Glomerular endothelial cell (primary cell): ENCODE data around the gene SMG6. TPM values are rescaled to one million over a fixed set of nuclear protein-coding genes. Genes with fewer than 3 reads are reported as not detected.

Experiments used
- DNase-seq: peaks from one replicate; pipeline ENCODE4 v3.0.0-alpha.2; 2011; ENCODE audit warnings: low read depth, low spot score; ENCODE audit errors: extremely low read depth
- total RNA-seq: library from RNA; depleted of rRNA; stranded (reverse); fragments of >200 nt; gene quantifications from 2 replicates; pipeline ENCODE4 v1.2.3, GENCODE V29; 2015

SMG6 gene
- total RNA-seq, 1 donor from 2014 or later: 46.4 TPM

GRCh38 chr17:2064980-2065785 lies 238.4 kb downstream of the SMG6 start:
- no peak for DNase-seq

GRCh38 chr17:2064520-2064971 lies 239.0 kb downstream of the SMG6 start:
- no peak for DNase-seq

DNA sequence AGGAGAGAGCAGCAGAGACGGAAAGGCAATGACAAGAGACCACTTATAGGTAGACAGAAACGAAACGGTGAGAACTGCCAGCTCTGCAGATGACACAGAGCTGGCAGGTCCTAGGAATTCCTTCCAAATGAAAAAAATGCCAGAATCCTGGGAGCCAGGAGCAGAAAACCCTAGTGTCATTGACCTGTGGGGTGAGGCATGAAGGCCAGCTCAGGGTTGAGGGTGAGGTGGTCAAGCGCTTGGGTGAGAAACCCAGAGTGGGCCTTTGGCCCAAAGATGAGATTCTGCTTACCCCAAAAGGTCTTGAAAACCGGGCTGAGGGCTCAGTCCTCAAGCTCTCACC lies 239.5 kb downstream of the SMG6 start:
- no peak for DNase-seq

- no peak for DNase-seq
Measured at GRCh38 chr17:2063261-2064146, 240.1 kb downstream of the SMG6 start.

DNA sequence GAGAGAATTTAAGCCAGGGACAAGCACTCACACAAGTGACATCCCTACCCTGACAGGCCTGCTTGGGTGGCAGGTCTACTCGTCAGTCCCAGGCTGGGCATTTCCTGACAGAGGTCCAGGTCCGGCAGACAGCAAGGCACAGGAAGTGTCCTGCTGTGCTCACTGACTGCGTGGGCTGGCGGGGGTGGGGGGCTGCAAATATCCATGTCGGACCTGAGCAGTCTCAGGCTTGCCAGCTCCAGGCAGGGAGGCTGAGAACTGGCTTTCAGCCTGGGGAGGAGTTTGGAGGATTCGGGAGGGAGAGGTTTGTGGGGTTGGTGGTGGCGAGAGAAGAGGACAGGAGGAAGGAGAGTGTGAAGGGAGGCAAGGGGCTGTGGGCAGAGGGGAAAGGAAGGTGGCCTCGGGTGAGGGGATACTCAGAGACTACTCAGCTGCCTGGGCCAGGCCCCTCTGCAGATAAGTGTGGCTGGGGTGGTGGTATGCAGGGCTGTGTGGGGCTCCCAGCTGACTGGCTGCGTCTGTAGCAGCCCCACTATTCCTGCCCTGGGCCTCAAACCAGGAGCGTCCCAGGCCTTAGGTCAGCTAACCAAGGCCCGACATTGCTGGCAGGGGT lies 240.9 kb downstream of the SMG6 start:
- no peak for DNase-seq

DNA sequence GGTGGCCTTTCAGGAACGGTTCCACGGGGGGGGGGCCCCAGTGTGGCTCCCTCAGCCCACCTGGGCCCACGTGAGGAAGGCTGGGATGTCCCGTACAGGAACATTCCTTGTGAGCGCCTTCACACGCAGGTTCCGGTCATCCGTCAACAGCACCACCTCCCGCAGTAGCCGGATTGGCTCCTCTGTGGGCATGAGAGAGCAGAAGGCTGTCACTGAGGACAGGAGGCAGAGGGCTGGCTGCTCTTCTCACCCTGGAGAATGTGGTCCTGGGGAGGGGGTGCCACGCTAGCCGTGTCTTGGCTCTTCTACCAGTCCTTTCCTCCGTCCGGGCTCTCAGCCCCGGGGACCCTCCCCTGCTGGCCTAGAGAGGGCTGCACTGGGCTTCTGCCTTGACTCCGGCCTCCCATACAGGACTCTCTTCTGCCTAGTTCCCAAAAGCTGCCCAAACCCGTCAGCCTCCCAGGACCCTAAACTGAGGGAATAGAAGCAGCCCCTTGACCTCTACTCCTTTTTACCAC lies 242.1 kb downstream of the SMG6 start:
- no peak for DNase-seq

DNA sequence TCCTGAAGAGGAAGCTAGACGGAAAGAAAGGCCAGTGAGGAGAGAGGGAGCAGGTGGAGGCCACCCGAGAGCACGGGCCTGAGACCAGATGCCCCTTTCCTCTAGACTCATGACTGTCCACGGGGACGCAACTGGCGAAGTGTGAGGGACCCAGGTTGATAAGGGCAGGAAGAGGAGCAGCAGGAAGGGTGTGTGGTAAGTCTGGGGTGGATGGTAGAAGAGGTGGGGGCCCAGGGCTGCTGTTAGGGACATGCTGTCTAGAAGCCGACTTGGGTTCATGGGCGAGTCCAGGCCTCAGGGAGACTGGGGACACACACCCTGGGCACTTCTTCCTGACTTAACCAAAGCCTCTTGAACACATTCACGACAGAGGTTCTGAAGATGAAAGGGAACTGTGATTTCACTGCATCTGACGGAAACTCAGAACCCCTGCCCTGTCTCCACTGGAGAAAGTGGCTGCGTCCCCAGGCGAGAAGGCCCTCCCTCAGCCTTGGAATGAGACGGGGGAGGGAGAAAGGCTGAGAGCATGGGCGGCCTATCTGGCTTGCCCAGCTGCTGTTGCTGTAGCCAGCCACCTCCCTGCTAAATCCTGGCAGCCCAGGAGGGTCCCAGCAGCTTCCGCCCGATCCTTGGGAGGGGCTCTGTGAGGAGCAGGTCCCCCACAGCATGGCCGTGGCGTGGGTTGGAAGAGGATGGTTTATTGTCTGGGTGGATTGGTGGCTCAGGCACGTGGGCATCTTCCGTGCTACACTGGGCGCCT lies 242.7 kb downstream of the SMG6 start:
- no peak for DNase-seq

- DNase-seq: no peak
Measured at GRCh38 chr17:2060385-2060658, 243.3 kb downstream of the SMG6 start.

- DNase-seq: no peak
Measured at GRCh38 chr17:2059547-2060384, 243.8 kb downstream of the SMG6 start.

DNA sequence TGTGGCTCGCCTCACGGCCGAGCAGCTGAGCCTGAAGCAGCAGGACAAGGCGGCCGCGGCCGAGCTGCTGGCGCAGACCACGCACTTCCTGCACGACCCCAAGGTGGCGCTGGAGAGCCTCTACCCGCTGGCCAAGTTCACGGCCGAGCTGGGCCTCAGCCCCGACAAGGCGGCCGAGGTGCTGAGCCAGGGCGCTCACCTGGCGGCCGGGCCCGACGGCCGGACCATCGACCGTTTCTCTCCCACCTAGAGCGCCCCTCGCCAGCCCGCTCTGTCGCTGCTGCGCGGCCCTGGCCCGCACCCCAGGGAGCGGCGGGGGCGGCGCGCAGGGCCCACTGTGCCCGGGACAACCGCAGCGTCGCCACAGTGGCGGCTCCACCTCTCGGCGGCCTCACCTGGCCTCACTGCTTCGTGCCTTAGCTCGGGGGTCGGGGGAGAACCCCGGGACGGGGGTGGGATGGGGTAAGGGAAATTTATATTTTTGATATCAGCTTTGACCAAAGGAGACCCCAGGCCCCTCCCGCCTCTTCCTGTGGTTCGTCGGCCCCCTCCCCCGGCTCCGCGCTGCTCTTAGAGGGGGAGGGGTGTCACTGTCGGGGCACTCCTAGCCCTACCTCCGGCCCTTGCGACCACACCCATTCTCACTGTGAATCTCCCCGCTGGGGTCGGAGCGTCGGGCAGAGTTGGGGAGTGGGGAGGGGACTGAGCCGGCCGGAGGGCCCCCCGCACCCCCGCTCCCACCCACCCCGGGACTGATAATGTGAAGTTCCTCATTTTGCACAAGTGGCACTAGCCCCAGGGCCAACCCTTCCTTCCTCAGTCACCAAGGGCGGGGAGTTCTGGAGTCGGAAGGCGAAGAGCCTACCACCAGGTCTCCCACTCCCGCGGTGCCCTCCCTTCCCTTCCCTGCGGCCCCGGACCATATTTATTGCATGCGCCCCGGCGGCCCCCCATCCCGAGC lies 244.7 kb downstream of the SMG6 start:
- DNase-seq: no peak

DNA sequence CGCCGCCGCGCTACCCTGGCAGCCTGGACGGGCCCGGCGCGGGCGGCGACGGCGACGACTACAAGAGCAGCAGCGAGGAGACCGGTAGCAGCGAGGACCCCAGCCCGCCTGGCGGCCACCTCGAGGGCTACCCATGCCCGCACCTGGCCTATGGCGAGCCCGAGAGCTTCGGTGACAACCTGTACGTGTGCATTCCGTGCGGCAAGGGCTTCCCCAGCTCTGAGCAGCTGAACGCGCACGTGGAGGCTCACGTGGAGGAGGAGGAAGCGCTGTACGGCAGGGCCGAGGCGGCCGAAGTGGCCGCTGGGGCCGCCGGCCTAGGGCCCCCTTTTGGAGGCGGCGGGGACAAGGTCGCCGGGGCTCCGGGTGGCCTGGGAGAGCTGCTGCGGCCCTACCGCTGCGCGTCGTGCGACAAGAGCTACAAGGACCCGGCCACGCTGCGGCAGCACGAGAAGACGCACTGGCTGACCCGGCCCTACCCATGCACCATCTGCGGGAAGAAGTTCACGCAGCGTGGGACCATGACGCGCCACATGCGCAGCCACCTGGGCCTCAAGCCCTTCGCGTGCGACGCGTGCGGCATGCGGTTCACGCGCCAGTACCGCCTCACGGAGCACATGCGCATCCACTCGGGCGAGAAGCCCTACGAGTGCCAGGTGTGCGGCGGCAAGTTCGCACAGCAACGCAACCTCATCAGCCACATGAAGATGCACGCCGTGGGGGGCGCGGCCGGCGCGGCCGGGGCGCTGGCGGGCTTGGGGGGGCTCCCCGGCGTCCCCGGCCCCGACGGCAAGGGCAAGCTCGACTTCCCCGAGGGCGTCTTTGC lies 245.6 kb downstream of the SMG6 start:
- no peak for DNase-seq

DNA sequence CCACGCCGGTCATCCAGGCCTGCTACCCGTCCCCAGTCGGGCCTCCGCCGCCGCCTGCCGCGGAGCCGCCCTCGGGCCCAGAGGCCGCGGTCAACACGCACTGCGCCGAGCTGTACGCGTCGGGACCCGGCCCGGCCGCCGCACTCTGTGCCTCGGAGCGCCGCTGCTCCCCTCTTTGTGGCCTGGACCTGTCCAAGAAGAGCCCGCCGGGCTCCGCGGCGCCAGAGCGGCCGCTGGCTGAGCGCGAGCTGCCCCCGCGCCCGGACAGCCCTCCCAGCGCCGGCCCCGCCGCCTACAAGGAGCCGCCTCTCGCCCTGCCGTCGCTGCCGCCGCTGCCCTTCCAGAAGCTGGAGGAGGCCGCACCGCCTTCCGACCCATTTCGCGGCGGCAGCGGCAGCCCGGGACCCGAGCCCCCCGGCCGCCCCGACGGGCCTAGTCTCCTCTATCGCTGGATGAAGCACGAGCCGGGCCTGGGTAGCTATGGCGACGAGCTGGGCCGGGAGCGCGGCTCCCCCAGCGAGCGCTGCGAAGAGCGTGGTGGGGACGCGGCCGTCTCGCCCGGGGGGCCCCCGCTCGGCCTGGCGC lies 246.3 kb downstream of the SMG6 start:
- no peak for DNase-seq

DNA sequence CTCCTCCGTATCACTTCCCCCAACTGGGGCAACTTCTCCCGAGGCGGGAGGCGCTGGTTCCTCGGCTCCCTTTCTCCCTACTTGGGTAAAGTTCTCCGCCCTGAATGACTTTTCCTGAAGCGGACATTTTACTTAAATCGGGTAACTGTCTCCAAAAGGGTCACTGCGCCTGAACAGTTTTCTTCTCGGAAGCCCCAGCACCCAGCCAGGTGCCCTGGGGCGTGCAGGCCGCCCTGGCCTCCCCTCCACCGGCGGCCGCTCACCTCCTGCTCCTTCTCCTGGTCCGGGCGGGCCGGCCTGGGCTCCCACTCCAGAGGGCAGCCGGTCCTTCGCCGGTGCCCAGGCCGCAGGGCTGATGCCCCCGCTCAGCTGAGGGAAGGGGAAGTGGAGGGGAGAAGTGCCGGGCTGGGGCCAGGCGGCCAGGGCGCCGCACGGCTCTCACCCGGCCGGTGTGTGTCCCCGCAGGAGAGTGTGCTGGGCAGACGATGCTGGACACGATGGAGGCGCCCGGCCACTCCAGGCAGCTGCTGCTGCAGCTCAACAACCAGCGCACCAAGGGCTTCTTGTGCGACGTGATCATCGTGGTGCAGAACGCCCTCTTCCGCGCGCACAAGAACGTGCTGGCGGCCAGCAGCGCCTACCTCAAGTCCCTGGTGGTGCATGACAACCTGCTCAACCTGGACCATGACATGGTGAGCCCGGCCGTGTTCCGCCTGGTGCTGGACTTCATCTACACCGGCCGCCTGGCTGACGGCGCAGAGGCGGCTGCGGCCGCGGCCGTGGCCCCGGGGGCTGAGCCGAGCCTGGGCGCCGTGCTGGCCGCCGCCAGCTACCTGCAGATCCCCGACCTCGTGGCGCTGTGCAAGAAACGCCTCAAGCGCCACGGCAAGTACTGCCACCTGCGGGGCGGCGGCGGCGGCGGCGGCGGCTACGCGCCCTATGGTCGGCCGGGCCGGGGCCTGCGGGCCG lies 247.1 kb downstream of the SMG6 start:
- no peak for DNase-seq

GRCh38 chr17:2055292-2056205 lies 248.0 kb downstream of the SMG6 start:
- no peak for DNase-seq
